SK-N-SH (cell line): ENCODE data around the gene NPIPB12.
"Not testable (repeated sequence)": the region's sequence is repeated elsewhere in the genome, so short reads cannot be mapped to it uniquely, and the experiment has no call there.

Source experiments
- CHD2 ChIP-seq: fragments of 150-350 bp; IDR thresholded peaks from 2 replicates; pipeline ENCODE4 v1.6.1; 2018; ENCODE audit warnings: low read length; ENCODE audit not compliant: partially characterized antibody
- CTCF ChIP-seq: fragments of 200-600 bp; sonication (generic); IDR thresholded peaks from 2 replicates; pipeline ENCODE4 v1.6.1; 2017; ENCODE audit warnings: antibody characterized with exemption, mild to moderate bottlenecking, moderate library complexity
- ELF1 ChIP-seq: IDR thresholded peaks from 2 replicates; pipeline ENCODE4 v1.4.0; 2012
- EZH2phosphoT487 ChIP-seq: fragments of 200-600 bp; sonication (generic); IDR thresholded peaks from 2 replicates; pipeline ENCODE4 v1.6.1; 2017; ENCODE audit warnings: low read depth, mixed run types, mild to moderate bottlenecking, antibody characterized with exemption, moderate library complexity, borderline replicate concordance
- GATA2 ChIP-seq: sonication (generic); formaldehyde crosslinking; IDR thresholded peaks from 2 replicates; pipeline ENCODE4 v1.5.0; 2020; ENCODE audit warnings: mild to moderate bottlenecking, missing genetic modification reagents
- PBX3 ChIP-seq: IDR thresholded peaks from 2 replicates; pipeline ENCODE4; 2012
- POLR2AphosphoS5 ChIP-seq: IDR thresholded peaks from 2 replicates; pipeline ENCODE4 v1.6.1; 2012; ENCODE audit warnings: low read depth, low read length
- RAD21 ChIP-seq: IDR thresholded peaks from 2 replicates; pipeline ENCODE4 v1.6.1; 2012; ENCODE audit warnings: mild to moderate bottlenecking, low read length
- REST ChIP-seq: IDR thresholded peaks from 2 replicates; pipeline ENCODE4 v1.6.1; 2012; ENCODE audit warnings: mild to moderate bottlenecking, low read depth, low read length, moderate library complexity
- SIN3A ChIP-seq: IDR thresholded peaks from 2 replicates; pipeline ENCODE4 v1.6.1; 2012; ENCODE audit warnings: low read depth, mild to moderate bottlenecking, low read length, moderate library complexity, borderline replicate concordance
- TAF1 ChIP-seq: IDR thresholded peaks from 2 replicates; pipeline ENCODE4 v1.6.1; 2012; ENCODE audit warnings: low read depth, mild to moderate bottlenecking, low read length, moderate library complexity, borderline replicate concordance
- TCF12 ChIP-seq: IDR thresholded peaks from 2 replicates; pipeline ENCODE4 v1.4.0; 2012

DNA sequence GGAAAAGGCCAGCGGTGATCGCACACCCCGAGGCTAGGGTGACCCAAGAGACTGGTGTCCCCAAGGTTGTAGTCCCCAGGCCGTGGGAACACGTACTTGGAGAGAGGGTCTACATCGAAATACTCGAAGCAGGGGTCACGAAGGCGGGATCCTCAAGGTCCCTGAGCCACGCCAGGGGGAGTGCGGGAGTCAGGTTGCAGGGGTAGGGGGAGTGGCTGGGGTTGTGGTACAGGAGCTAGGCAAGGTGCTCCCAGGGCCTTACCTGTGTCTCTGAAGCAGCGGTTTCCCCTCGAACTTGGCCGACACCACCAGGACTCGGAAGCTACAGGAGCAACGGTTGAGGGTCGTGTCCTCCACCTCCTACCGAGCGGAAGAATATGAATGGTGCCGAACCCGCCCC is 52.5 kb downstream of the NPIPB12 start:
- TF ChIP-seq CTCF; PBX3; SIN3A; CHD2; TCF12; GATA2 (CRISPR knock-in tag); ELF1; RAD21; POLR2AphosphoS5; EZH2phosphoT487; REST; TAF1: not testable (repeated sequence)
